HEK293 (cell line): ENCODE results near the gene SPINK1.
"Not testable (repeated sequence)": the region's sequence is repeated elsewhere in the genome, so short reads cannot be mapped to it uniquely, and the experiment has no call there.

Experiments used
- CTCF ChIA-PET: fragments of 350-600 bp; formaldehyde crosslinking; extraction: SDS; loops from one replicate; lab custom pipeline; 2021; ENCODE audit warnings: antibody characterized with exemption; lab: Yijun Ruan, JAX
- POLR2A ChIA-PET: fragments of 300-600 bp; formaldehyde crosslinking; extraction: SDS; loops from one replicate; lab custom pipeline; 2020; ENCODE audit warnings: antibody characterized with exemption, inconsistent platforms; lab: Yijun Ruan, JAX
- H3K27ac ChIP-seq: fragments of 200-500 bp; sonication (Bioruptor generic); 2 replicates; pipeline ENCODE4 v1.5.1; 2014; ENCODE audit warnings: low read depth, low read length, control low read depth, inconsistent platforms; ENCODE audit errors: extremely low read depth
- H3K36me3 ChIP-seq, 2 experiments: fragments of 200-500 bp in 1 of 2; sonication (Bioruptor generic) in 1 of 2; 1 replicate in 1 of 2; 2 replicates in 1 of 2; pipeline ENCODE4 v1.5.1; 2014 to 2017; ENCODE audit warnings: inconsistent platforms in 2 of 2, low read length in 2 of 2; ENCODE audit not compliant: control insufficient read depth in 2 of 2, insufficient read depth in 1 of 2
- H3K4me1 ChIP-seq: fragments of 200-500 bp; sonication (Bioruptor generic); 2 replicates; pipeline ENCODE4 v1.5.1; 2014; ENCODE audit warnings: mild to moderate bottlenecking, low read length, inconsistent platforms; ENCODE audit not compliant: control insufficient read depth, insufficient read depth
- H3K4me3 ChIP-seq: 2 replicates; pipeline ENCODE4 v1.5.1; 2011; ENCODE audit warnings: low read depth, mild to moderate bottlenecking, control low read depth, low read length, moderate library complexity
- H3K9me3 ChIP-seq: fragments of 200-500 bp; sonication (Bioruptor generic); 2 replicates; pipeline ENCODE4 v1.5.1; 2014; ENCODE audit warnings: low read depth, low read length, inconsistent platforms; ENCODE audit not compliant: control insufficient read depth, insufficient read depth
- IKZF3 ChIP-seq: fragments of 450-650 bp; IDR thresholded peaks from 2 replicates; pipeline ENCODE4 v1.5.0; 2018; ENCODE audit warnings: missing biosample characterization, mild to moderate bottlenecking, missing genetic modification characterization, moderate library complexity
- KLF1 ChIP-seq: fragments of 450-650 bp; formaldehyde crosslinking; IDR thresholded peaks from 2 replicates; pipeline ENCODE4 v1.5.1; 2016; ENCODE audit warnings: missing biosample characterization, missing genetic modification characterization
- PRDM1 ChIP-seq: fragments of 450-650 bp; formaldehyde crosslinking; IDR thresholded peaks from 2 replicates; pipeline ENCODE4; 2016; ENCODE audit warnings: missing biosample characterization, missing genetic modification characterization
- YY1 ChIP-seq: fragments of 450-650 bp; formaldehyde crosslinking; IDR thresholded peaks from 2 replicates; pipeline ENCODE4 v1.5.1; 2018; ENCODE audit warnings: missing biosample characterization, missing genetic modification characterization
- ZBTB17 ChIP-seq: fragments of 450-650 bp; formaldehyde crosslinking; IDR thresholded peaks from 2 replicates; pipeline ENCODE4 v1.5.1; 2016; ENCODE audit warnings: missing biosample characterization, missing genetic modification characterization
- ZBTB20 ChIP-seq: fragments of 450-650 bp; formaldehyde crosslinking; IDR thresholded peaks from 2 replicates; pipeline ENCODE4 v1.5.1; 2016; ENCODE audit warnings: missing biosample characterization, missing genetic modification characterization
- ZBTB21 ChIP-seq: fragments of 450-650 bp; formaldehyde crosslinking; IDR thresholded peaks from 2 replicates; pipeline ENCODE4 v1.5.1; 2017; ENCODE audit warnings: missing biosample characterization, missing genetic modification characterization
- ZBTB48 ChIP-seq: fragments of 450-650 bp; formaldehyde crosslinking; IDR thresholded peaks from 2 replicates; pipeline ENCODE4 v1.5.1; 2016; ENCODE audit warnings: missing biosample characterization, missing genetic modification characterization
- ZNF112 ChIP-seq: fragments of 450-650 bp; formaldehyde crosslinking; IDR thresholded peaks from 2 replicates; pipeline ENCODE4 v1.5.0; 2017; ENCODE audit warnings: missing biosample characterization, missing genetic modification characterization
- ZNF248 ChIP-seq: fragments of 450-650 bp; formaldehyde crosslinking; IDR thresholded peaks from 2 replicates; pipeline ENCODE4 v1.5.1; 2017; ENCODE audit warnings: missing biosample characterization, missing genetic modification characterization
- ZNF404 ChIP-seq: fragments of 450-650 bp; formaldehyde crosslinking; IDR thresholded peaks from 2 replicates; pipeline ENCODE4 v1.5.1; 2017; ENCODE audit warnings: missing biosample characterization, missing genetic modification characterization
- ZNF423 ChIP-seq: fragments of 450-650 bp; formaldehyde crosslinking; IDR thresholded peaks from 2 replicates; pipeline ENCODE4 v1.5.1; 2016; ENCODE audit warnings: missing biosample characterization, missing genetic modification characterization
- ZNF548 ChIP-seq: fragments of 450-650 bp; formaldehyde crosslinking; IDR thresholded peaks from 2 replicates; pipeline ENCODE4 v1.5.1; 2016; ENCODE audit warnings: missing biosample characterization, missing genetic modification characterization
- ZNF555 ChIP-seq: fragments of 450-650 bp; formaldehyde crosslinking; conservative IDR thresholded peaks from 2 replicates; pipeline ENCODE4 v1.5.1; 2017; ENCODE audit warnings: missing biosample characterization, mild to moderate bottlenecking, missing genetic modification characterization, inconsistent platforms
- ZNF561 ChIP-seq: fragments of 450-650 bp; IDR thresholded peaks from 2 replicates; pipeline ENCODE4 v1.5.1; 2018; ENCODE audit warnings: missing biosample characterization, missing genetic modification characterization, borderline replicate concordance
- ZNF76 ChIP-seq: fragments of 450-650 bp; formaldehyde crosslinking; IDR thresholded peaks from 2 replicates; pipeline ENCODE4; 2016; ENCODE audit warnings: low read depth, missing biosample characterization, missing genetic modification characterization, borderline replicate concordance
- TF ChIP-seq, protein P1 (sequence below): fragments of 450-650 bp; IDR thresholded peaks from 2 replicates; pipeline ENCODE4 v1.5.1; 2018; ENCODE audit warnings: missing biosample characterization, mild to moderate bottlenecking, missing genetic modification characterization
- TF ChIP-seq, protein P2 (sequence below): fragments of 450-650 bp; formaldehyde crosslinking; IDR thresholded peaks from 2 replicates; pipeline ENCODE4 v1.5.1; 2016; ENCODE audit warnings: missing biosample characterization, missing genetic modification characterization, borderline replicate concordance

The SPINK1 gene

DNA sequence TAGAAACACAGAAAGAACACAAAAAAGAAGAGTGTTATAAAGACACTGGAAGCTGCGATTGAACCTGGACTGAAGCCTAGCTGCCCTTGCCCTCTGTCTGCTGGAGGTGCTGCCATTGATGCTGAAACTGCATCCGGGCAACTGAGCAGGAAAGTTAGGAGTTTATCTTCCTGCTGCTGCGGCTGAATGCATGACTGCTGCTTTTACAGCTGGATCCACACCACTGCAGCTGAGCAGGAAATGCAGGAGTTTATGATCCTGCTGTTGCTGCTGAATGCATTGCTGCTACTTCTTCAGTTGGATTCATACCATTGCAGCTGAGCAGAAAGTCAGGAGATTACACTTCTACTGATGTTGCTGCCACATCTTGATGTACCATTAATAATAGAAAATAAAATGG lies 27.1 kb downstream of the SPINK1 start:
- Histone ChIP-seq H3K36me3 (no peaks in the 10 kb centered on the region), H3K4me1 (no peaks in the 10 kb centered on the region), H3K27ac (no peak overlapping the region), H3K4me3 (no peak overlapping the region)
- ChIA-PET CTCF (interaction anchor here (1.0 kb wide), 1 partner anchor 19 kb away, joined by 6 read pairs; no protein-coding TSS in a partner anchor), POLR2A (interaction anchor here (0.6 to 0.7 kb wide), 3 partner anchors 22 to 998 kb away, joined by 3 to 4 read pairs (median 3); partner anchors contain the start of gene JAKMIP2)
- no peak for TF ChIP-seq ZNF112 (tag by site-specific recombination)
- TF ChIP-seq, protein P1, sequence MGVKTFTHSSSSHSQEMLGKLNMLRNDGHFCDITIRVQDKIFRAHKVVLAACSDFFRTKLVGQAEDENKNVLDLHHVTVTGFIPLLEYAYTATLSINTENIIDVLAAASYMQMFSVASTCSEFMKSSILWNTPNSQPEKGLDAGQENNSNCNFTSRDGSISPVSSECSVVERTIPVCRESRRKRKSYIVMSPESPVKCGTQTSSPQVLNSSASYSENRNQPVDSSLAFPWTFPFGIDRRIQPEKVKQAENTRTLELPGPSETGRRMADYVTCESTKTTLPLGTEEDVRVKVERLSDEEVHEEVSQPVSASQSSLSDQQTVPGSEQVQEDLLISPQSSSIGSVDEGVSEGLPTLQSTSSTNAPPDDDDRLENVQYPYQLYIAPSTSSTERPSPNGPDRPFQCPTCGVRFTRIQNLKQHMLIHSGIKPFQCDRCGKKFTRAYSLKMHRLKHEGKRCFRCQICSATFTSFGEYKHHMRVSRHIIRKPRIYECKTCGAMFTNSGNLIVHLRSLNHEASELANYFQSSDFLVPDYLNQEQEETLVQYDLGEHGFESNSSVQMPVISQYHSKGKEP (tag by site-specific recombination): peak; percentile 82
- TF ChIP-seq, all 188 proteins: peak for 1
- no peaks in the 10 kb centered on the region for H3K9me3 ChIP-seq

DNA sequence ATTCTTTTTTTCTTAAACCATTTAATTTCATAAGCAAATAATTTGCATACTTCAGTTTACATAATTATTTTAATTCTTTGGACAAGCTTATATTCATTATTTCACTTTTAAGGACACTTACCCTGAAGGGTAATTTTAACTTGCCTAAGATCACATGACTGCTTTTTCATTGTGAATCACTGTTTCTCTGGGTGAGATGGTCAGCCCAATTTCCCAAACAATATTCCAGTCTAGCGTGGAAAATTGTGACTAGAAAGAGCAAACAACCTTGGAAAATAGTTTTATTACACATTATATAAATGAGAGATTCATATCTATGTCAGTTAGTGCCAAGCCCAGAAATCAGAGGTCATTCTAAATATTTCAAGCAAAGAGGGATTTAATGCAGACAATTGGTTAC lies 27.5 kb downstream of the SPINK1 start:
- no peak overlapping the region for H3K27ac ChIP-seq
- H3K36me3 ChIP-seq: no peaks in the 10 kb centered on the region
- H3K9me3 ChIP-seq: no peaks in the 10 kb centered on the region
- TF ChIP-seq YY1 (tag by site-specific recombination) (no peak), IKZF3 (tag by site-specific recombination) (no peak), KLF1 (tag by site-specific recombination) (no peak), ZBTB20 (tag by site-specific recombination) (no peak), ZNF423 (no peak), ZBTB21 (tag by site-specific recombination) (no peak), ZNF404 (tag by site-specific recombination) (no peak), ZBTB48 (tag by site-specific recombination) (no peak), ZNF561 (tag by site-specific recombination) (no peak), ZBTB17 (tag by site-specific recombination) (no peak), ZNF555 (tag by site-specific recombination) (no peak), PRDM1 (no peak), ZNF76 (tag by site-specific recombination) (no peak), ZNF248 (tag by site-specific recombination) (no peak), ZNF548 (tag by site-specific recombination) (no peak)
- TF ChIP-seq, protein P2, sequence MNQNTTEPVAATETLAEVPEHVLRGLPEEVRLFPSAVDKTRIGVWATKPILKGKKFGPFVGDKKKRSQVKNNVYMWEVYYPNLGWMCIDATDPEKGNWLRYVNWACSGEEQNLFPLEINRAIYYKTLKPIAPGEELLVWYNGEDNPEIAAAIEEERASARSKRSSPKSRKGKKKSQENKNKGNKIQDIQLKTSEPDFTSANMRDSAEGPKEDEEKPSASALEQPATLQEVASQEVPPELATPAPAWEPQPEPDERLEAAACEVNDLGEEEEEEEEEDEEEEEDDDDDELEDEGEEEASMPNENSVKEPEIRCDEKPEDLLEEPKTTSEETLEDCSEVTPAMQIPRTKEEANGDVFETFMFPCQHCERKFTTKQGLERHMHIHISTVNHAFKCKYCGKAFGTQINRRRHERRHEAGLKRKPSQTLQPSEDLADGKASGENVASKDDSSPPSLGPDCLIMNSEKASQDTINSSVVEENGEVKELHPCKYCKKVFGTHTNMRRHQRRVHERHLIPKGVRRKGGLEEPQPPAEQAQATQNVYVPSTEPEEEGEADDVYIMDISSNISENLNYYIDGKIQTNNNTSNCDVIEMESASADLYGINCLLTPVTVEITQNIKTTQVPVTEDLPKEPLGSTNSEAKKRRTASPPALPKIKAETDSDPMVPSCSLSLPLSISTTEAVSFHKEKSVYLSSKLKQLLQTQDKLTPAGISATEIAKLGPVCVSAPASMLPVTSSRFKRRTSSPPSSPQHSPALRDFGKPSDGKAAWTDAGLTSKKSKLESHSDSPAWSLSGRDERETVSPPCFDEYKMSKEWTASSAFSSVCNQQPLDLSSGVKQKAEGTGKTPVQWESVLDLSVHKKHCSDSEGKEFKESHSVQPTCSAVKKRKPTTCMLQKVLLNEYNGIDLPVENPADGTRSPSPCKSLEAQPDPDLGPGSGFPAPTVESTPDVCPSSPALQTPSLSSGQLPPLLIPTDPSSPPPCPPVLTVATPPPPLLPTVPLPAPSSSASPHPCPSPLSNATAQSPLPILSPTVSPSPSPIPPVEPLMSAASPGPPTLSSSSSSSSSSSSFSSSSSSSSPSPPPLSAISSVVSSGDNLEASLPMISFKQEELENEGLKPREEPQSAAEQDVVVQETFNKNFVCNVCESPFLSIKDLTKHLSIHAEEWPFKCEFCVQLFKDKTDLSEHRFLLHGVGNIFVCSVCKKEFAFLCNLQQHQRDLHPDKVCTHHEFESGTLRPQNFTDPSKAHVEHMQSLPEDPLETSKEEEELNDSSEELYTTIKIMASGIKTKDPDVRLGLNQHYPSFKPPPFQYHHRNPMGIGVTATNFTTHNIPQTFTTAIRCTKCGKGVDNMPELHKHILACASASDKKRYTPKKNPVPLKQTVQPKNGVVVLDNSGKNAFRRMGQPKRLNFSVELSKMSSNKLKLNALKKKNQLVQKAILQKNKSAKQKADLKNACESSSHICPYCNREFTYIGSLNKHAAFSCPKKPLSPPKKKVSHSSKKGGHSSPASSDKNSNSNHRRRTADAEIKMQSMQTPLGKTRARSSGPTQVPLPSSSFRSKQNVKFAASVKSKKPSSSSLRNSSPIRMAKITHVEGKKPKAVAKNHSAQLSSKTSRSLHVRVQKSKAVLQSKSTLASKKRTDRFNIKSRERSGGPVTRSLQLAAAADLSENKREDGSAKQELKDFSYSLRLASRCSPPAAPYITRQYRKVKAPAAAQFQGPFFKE (tag by site-specific recombination): no peak
- CTCF ChIA-PET: no interaction called here
- POLR2A ChIA-PET: interaction anchor here (0.5 kb wide), 1 partner anchor 1239 kb away, joined by 3 read pairs; no protein-coding TSS in a partner anchor
- H3K4me3 ChIP-seq: no peak overlapping the region
- no peaks in the 10 kb centered on the region for H3K4me1 ChIP-seq

DNA sequence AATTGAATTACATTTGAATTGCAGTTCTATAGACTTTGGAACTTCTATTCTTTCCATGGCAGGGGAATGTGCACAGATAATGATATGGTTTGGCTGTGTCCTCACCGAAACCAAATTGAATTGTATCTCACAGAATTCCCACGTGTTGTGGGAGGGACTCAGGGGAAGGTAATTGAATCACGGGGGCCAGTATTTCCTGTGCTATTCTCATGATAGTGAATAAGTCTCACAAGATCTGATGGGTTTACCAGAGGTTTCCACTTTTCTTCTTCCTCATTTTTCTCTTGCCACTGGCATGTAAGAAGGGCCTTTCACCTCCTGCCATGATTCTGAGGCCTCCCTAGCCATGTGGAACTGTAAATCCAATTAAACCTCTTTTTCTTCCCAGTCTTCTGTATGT lies 28.3 kb downstream of the SPINK1 start:
- CTCF ChIA-PET: interaction anchor here (0.5 kb wide), 1 partner anchor 226 kb away, joined by 4 read pairs; no protein-coding TSS in a partner anchor
- H3K4me1 ChIP-seq, H3K4me3 ChIP-seq, POLR2A ChIA-PET, H3K36me3 ChIP-seq, H3K27ac ChIP-seq, H3K9me3 ChIP-seq: not testable (repeated sequence)
